Activated T-helper 17 cell treated with anti-CD3 and anti-CD28 coated beads, Interleukin-2, amount 50 U/mL, for 72 hours (primary cell): ENCODE measurements around the gene ZSWIM1. TPM values are rescaled to one million over a fixed set of nuclear protein-coding genes. Genes with fewer than 3 reads are reported as not detected.

Source experiments
- ATAC-seq: fragments of 150-1000 bp; cut with Tn5 transposase; replicated peaks from 2 replicates; pipeline ENCODE4 v1.10.0; 2021; ENCODE audit warnings: mild to moderate bottlenecking, moderate library complexity
- H3K27ac Mint-ChIP-seq: one replicate; pipeline ENCODE4 v1.8.0; 2022; ENCODE audit warnings: mixed read lengths
- H3K27me3 Mint-ChIP-seq: one replicate; pipeline ENCODE4 v1.8.0; 2022; ENCODE audit warnings: mixed read lengths
- H3K36me3 Mint-ChIP-seq: one replicate; pipeline ENCODE4 v1.8.0; 2022; ENCODE audit warnings: low read depth, mild to moderate bottlenecking, mixed read lengths
- H3K4me1 Mint-ChIP-seq: one replicate; pipeline ENCODE4 v1.8.0; 2022; ENCODE audit warnings: mixed read lengths
- H3K4me3 Mint-ChIP-seq: one replicate; pipeline ENCODE4 v1.8.0; 2022; ENCODE audit warnings: mild to moderate bottlenecking, mixed read lengths
- H3K9me3 Mint-ChIP-seq: one replicate; pipeline ENCODE4 v1.8.0; 2022; ENCODE audit warnings: mixed read lengths
- total RNA-seq, 2 donors: library from RNA; stranded (reverse); gene quantifications; one replicate each; pipeline ENCODE4 v1.2.3, GENCODE V29; 2022

ZSWIM1 gene
- total RNA-seq, 2 donors from 2014 or later = 7.8 to 16.0 TPM

DNA sequence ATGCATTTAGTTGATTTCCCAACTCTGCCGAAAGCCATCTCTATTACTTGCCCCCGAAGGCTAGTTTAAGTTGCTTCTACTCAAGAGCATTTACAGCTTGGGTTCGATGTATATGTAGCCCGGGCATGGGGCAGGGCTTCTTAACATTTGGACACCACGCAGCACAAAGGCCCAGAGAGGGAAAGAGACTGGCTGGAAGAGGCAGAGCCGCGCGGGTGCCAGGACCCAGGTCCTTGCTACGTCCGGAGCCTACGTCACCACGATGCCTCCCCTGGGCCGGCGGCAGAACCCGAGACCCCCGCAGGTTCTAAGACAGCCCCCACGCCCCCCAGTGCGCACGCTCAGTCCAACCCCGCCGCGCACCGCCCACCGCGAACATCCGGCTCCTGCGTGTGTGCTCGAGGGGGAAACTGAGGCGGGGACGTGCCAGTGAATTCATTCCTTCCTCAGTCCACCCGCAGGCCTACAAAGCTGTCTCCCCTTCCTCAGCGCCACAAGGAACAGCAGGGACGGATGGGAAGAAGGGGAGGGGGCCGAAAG is 53.1 kb downstream of the ZSWIM1 start:
- H3K36me3 Mint-ChIP-seq = peaks cover 41% of the 10 kb centered on the region
- H3K27me3 Mint-ChIP-seq = no peaks in the 10 kb centered on the region
- H3K4me3 Mint-ChIP-seq = peak overlapping the region; percentile 99
- H3K27ac Mint-ChIP-seq = peak overlapping the region; percentile 99
- peak; percentile 21 for ATAC-seq
- no peaks in the 10 kb centered on the region for H3K9me3 Mint-ChIP-seq
- H3K4me1 Mint-ChIP-seq = peaks cover 15% of the 10 kb centered on the region

Other genes with a start within 250 kb of the ZSWIM1 start
- not detected for gene WFDC9, start 249.9 kb upstream of the ZSWIM1 start, total RNA-seq
- not detected for gene WFDC11, start 211.0 kb upstream of the ZSWIM1 start, total RNA-seq
- gene WFDC13, start 179.2 kb upstream of the ZSWIM1 start, total RNA-seq = not detected
- gene WFDC10B, start 176.2 kb upstream of the ZSWIM1 start, total RNA-seq = not detected
- gene SPINT4, start 158.9 kb upstream of the ZSWIM1 start, total RNA-seq = not detected
- not detected for gene WFDC3, start 89.3 kb upstream of the ZSWIM1 start, total RNA-seq
- 10 to 100 TPM; 13.0 to 26.2 TPM for gene DNTTIP1, start 89.3 kb upstream of the ZSWIM1 start, total RNA-seq
- gene UBE2C, start 68.6 kb upstream of the ZSWIM1 start, total RNA-seq = 100 to 1,000 TPM; 209 to 224 TPM
- under 1 TPM in 1 of 2 donors, not detected in 1; 0.37 TPM for gene TNNC2, start 53.9 kb upstream of the ZSWIM1 start, total RNA-seq
- 1 to 10 TPM; 2.2 to 2.6 TPM for gene SNX21, start 47.4 kb upstream of the ZSWIM1 start, total RNA-seq
- gene ACOT8, start 23.8 kb upstream of the ZSWIM1 start, total RNA-seq = 10 to 100 TPM; 21.4 to 23.2 TPM
- gene ZSWIM3, start 23.6 kb upstream of the ZSWIM1 start, total RNA-seq = 1 to 10 TPM; 7.1 to 7.6 TPM
- under 1 TPM; 0.69 to 0.74 TPM for gene SPATA25, start 6.4 kb downstream of the ZSWIM1 start, total RNA-seq
- 1 to 10 TPM; 1.7 to 2.1 TPM for gene NEURL2, start 10.0 kb downstream of the ZSWIM1 start, total RNA-seq
- 100 to 1,000 TPM; 117 to 152 TPM for gene CTSA, start 10.1 kb downstream of the ZSWIM1 start, total RNA-seq
- gene PLTP, start 30.9 kb downstream of the ZSWIM1 start, total RNA-seq = 10 to 100 TPM in 1 of 2 donors, 1 to 10 TPM in 1; 6.6 to 12.1 TPM
- 10 to 100 TPM; 33.1 to 34.3 TPM for gene PCIF1, start 53.5 kb downstream of the ZSWIM1 start, total RNA-seq
- 10 to 100 TPM; 46.0 to 53.9 TPM for gene ZNF335, start 91.0 kb downstream of the ZSWIM1 start, total RNA-seq
- gene MMP9, start 127.7 kb downstream of the ZSWIM1 start, total RNA-seq = not detected
- gene SLC12A5, start 148.0 kb downstream of the ZSWIM1 start, total RNA-seq = under 1 TPM in 1 of 2 donors, not detected in 1; 0.61 TPM
- gene NCOA5, start 208.7 kb downstream of the ZSWIM1 start, total RNA-seq = 10 to 100 TPM; 16.4 to 31.6 TPM
- 1 to 10 TPM; 1.5 to 7.8 TPM for gene CD40, start 237.1 kb downstream of the ZSWIM1 start, total RNA-seq